MCF 10A (cell line): ENCODE measurements around the gene HSD3B2. TPM values are rescaled to one million over a fixed set of nuclear protein-coding genes. Genes with fewer than 3 reads are reported as not detected.

Experiments
- BruUV-seq: library from RNA; stranded (reverse); fragments of 400-500 nt; replicated peaks from 2 replicates; lab custom pipeline; 2021; lab: Mats Ljungman, UMichigan
- CTCF ChIA-PET: fragments of 300-600 bp; sonication (Branson Sonifier 250); formaldehyde crosslinking; extraction: SDS; loops from one replicate; lab custom pipeline; 2021; ENCODE audit warnings: antibody characterized with exemption, inconsistent platforms; lab: Yijun Ruan, JAX
- POLR2A ChIA-PET: fragments of 300-600, 350-650 bp; sonication (Branson Sonifier 250); formaldehyde crosslinking; extraction: SDS; loops from one replicate; lab custom pipeline; 2020; ENCODE audit warnings: antibody characterized with exemption, inconsistent platforms; lab: Yijun Ruan, JAX
- DNase-seq: peaks from one replicate; pipeline ENCODE4 v3.0.0-alpha.2; 2018; ENCODE audit not compliant: unreplicated experiment
- H3K27ac Mint-ChIP-seq: one replicate; pipeline ENCODE4 v1.8.0; 2022; ENCODE audit warnings: mild to moderate bottlenecking, low read depth, mixed read lengths; ENCODE audit not compliant: unreplicated experiment
- H3K27me3 Mint-ChIP-seq: one replicate; pipeline ENCODE4 v1.8.0; 2022; ENCODE audit warnings: mixed read lengths; ENCODE audit not compliant: insufficient read depth, unreplicated experiment
- H3K36me3 Mint-ChIP-seq: one replicate; pipeline ENCODE4 v1.8.0; 2022; ENCODE audit warnings: mild to moderate bottlenecking, moderate library complexity, mixed read lengths; ENCODE audit not compliant: insufficient read depth, unreplicated experiment
- H3K4me1 Mint-ChIP-seq: one replicate; pipeline ENCODE4 v1.8.0; 2022; ENCODE audit warnings: mixed read lengths; ENCODE audit not compliant: insufficient read depth, unreplicated experiment
- H3K4me3 Mint-ChIP-seq: one replicate; pipeline ENCODE4 v1.8.0; 2022; ENCODE audit warnings: mild to moderate bottlenecking, moderate library complexity, mixed read lengths; ENCODE audit not compliant: unreplicated experiment
- H3K9me3 Mint-ChIP-seq: one replicate; pipeline ENCODE4 v1.8.0; 2022; ENCODE audit warnings: mixed read lengths; ENCODE audit not compliant: unreplicated experiment
- CTCF ChIP-seq: fragments of 200-600 bp; IDR thresholded peaks from one replicate; pipeline ENCODE4 v1.8.0; 2022; ENCODE audit warnings: antibody characterized with exemption, mild to moderate bottlenecking; ENCODE audit not compliant: unreplicated experiment
- intact Hi-C: fragments of 100-400 bp; cut with micrococcal nuclease; formaldehyde crosslinking; loops from 2 replicates; pipeline ENCODE4 v1.14.1; 2022
- total RNA-seq: library from RNA; stranded (reverse); gene quantifications from 2 replicates; pipeline ENCODE4 v1.2.3, GENCODE V29; 2022

HSD3B2 gene
- total RNA-seq, 1 experiment from 2014 or later, result not detected

GRCh38 chr1:119419109-119419508 lies 4.2 kb downstream of the HSD3B2 start:
- Mint-ChIP-seq H3K9me3 (no peaks in the 10 kb centered on the region), H3K27me3 (peaks cover 38% of the 10 kb centered on the region), H3K36me3 (no peaks in the 10 kb centered on the region), H3K4me3 (no peak overlapping the region), H3K4me1 (no peaks in the 10 kb centered on the region), H3K27ac (no peak overlapping the region)
- TF ChIP-seq CTCF, result no peak
- CTCF ChIA-PET, result no interaction called here
- no TSS peak for BruUV-seq
- intact Hi-C loops, result no loop called here
- POLR2A ChIA-PET, result no interaction called here
- DNase-seq, result no peak

GRCh38 chr1:119420638-119421037 lies 5.7 kb downstream of the HSD3B2 start:
- no peaks in the 10 kb centered on the region for H3K4me1 Mint-ChIP-seq
- intact Hi-C loops, result no loop called here
- ChIA-PET CTCF (interaction anchor here (0.5 kb wide), 1 partner anchor 9 kb away, joined by 3 read pairs; no protein-coding TSS in a partner anchor), POLR2A (no interaction called here)
- H3K27me3 Mint-ChIP-seq, result peaks cover 31% of the 10 kb centered on the region
- BruUV-seq, result no TSS peak
- no peak for DNase-seq
- TF ChIP-seq CTCF, result no peak
- no peaks in the 10 kb centered on the region for H3K9me3 Mint-ChIP-seq
- H3K27ac Mint-ChIP-seq, result no peak overlapping the region
- H3K4me3 Mint-ChIP-seq, result no peak overlapping the region
- no peaks in the 10 kb centered on the region for H3K36me3 Mint-ChIP-seq

GRCh38 chr1:119422631-119423030 lies 7.7 kb downstream of the HSD3B2 start:
- ChIA-PET POLR2A (no interaction called here), CTCF (interaction anchor here (0.6 kb wide), 1 partner anchor 425 kb away, joined by 6 read pairs; no protein-coding TSS in a partner anchor)
- BruUV-seq, result no TSS peak
- Mint-ChIP-seq H3K36me3 (no peaks in the 10 kb centered on the region), H3K4me1 (no peaks in the 10 kb centered on the region), H3K9me3 (no peaks in the 10 kb centered on the region), H3K4me3 (no peak overlapping the region), H3K27ac (no peak overlapping the region), H3K27me3 (peaks cover 16% of the 10 kb centered on the region)
- no peak for TF ChIP-seq CTCF
- DNase-seq, result no peak
- intact Hi-C loops, result no loop called here

- no peaks in the 10 kb centered on the region for H3K36me3 Mint-ChIP-seq
- H3K27ac Mint-ChIP-seq, result no peak overlapping the region
- no peaks in the 10 kb centered on the region for H3K9me3 Mint-ChIP-seq
- no TSS peak for BruUV-seq
- no peak for DNase-seq
- no peak overlapping the region for H3K4me3 Mint-ChIP-seq
- H3K4me1 Mint-ChIP-seq, result no peaks in the 10 kb centered on the region
- no peak for TF ChIP-seq CTCF
- ChIA-PET POLR2A (no interaction called here), CTCF (interaction anchor here (0.6 to 0.7 kb wide), 2 partner anchors 8 to 116 kb away, joined by 3 read pairs; no protein-coding TSS in a partner anchor)
- H3K27me3 Mint-ChIP-seq, result peaks cover 35% of the 10 kb centered on the region
- intact Hi-C loops, result no loop called here
These were observed 14.0 kb downstream of the HSD3B2 start for GRCh38 chr1:119428991-119429390.
